ENCODE measurements around the gene SEBOX.

Gene SEBOX, protein sequence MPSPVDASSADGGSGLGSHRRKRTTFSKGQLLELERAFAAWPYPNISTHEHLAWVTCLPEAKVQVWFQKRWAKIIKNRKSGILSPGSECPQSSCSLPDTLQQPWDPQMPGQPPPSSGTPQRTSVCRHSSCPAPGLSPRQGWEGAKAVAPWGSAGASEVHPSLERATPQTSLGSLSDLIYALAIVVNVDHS

DNA sequence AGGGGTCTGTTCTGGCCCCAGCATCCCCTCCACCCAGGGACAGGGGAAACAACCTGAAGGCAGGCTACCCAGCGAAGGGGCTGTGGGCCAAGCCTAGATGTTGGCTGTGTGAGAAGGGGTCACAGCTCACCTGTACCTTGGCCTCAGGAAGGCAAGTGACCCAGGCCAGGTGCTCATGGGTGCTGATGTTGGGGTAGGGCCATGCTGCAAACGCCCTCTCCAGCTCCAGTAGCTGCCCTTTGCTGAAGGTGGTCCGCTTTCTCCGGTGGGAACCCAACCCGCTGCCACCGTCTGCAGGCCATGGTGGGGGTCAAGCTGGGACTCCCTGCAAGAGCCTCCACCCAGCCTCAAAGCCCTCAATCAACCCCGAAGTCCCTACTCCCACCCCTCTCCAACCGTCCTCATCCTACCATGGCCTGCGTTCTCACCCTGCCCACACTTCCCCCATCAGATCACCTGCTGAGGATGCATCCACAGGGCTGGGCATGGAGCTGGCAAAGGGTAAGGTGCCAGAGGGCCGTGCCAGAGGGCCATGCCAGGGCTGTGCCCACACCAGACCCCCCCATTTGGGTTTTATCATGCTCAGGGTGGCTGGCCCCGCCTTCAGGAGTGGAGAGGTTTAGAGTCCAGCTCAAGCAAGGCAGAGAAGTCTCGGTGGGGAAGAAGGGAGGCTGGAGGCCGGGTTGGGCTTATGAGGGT is at the start of gene SEBOX:
TSS of gene SEBOX (minus strand) at position 535 of the 699 bp plus-strand sequence. CDS start at position 487, 48 bp downstream.
- DNase-seq: no peak

DNA sequence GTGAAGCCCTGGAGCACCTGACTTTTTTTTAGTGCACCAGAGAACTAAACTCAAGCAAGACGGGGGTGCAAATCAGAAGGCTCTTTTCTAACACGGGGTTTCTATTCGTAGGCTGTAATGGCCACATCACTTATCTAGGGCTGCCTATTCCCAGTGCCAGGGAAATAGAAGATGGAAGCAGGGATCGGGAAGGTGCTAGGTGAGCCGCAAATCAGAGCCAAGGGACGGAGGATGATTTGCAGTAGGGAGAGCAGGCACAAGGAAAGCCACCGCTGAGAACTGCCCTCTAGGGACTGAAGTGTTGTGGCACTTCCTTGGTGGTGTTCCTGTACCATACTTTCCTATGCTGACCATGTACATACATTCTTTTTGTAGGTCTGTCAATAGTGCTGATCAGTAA is 48.8 kb upstream of the SEBOX start:
- DNase-seq: no peak

DNA sequence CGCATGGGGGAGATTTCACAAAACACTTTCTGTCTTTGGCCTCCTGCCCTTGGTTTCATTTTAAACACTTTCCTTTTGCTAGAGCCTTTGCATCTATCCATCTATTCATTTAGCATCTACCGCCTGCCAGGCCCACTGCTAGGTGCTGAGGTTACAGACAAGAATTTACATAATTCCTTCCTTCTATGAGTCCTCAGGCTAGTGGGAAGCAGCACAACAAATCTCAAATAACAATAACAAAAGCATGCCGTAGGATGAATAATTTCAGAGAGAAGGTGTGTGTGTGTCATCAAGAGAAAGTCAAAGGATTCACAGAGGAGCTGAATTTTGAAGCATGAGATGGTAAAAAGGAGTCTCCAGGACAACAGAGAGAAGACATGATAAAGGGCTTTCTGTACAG is 47.1 kb upstream of the SEBOX start:
- no peak for DNase-seq

DNA sequence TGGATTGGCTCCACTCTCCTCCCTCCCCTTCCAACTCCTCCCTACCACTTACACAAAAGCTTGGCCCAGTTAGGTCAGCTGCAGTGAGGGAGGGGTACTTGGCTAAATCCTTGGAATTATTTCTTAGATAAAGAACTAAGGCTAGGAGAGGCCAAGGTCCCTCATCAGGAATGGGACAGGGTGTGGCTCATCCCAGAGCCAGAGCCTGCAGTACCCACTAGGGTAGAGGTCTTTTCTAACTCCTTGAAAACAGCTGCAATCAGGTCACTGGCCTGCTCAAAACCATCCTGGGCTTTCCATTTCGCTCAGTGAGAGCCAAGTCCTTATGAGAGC is 42.9 kb upstream of the SEBOX start:
- no peak for DNase-seq

DNA sequence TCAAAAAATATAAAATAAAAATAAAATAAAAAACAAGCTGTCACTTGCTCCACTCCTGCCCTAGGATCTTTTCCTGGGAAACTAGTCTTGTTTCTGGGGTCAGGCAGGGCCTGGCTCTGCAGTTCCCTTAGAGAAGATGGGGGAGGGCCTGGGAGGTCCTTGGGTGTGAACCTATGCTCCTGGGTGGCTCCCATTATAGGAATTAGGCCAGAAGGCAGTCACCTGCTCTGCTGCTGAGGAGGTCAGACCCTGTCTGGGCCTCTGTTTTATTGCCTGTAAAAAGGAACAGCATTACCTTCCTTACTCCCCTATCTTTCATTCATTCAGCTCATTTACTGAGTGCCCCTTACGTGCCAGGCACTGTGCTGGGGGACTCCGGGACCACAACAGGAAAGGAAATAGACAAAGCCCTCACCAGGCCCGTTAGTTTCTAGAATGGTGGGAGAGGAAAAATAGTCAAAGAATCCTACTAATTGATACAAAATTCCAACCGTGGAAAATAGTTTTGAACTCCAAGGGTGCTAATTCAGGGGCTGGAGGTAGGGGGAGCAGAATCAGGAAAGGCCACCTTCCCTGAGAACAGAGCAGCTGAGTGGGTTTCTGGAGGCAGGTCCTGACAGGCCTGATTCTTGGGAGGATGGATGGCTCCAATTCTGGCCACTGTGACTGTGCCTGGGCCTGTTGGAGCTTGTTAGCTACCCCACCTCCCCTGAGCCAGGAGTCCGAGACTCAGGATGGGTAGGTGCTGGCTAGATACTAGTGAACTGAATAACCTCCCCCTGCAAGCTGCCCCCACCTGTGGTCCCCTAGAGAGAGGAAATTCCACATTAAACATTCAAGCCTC is 42.4 kb upstream of the SEBOX start:
- DNase-seq: no peak

DNA sequence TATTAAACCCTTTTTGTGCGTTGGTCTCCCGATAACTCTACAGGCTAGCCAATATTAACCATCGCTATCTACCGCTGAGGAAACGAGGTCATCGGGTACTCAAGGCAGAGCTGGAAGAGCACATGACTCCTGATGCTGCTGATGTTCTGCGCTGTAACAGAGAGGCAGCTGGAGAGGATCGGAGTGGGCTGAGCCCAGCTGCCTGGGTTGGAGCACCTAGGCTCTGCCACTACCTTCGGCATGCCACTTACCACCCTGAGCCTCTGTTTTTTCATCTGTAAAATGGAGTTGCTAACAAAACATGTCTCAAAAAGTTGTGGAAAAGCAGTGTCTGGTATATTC is 41.4 kb upstream of the SEBOX start:
- no peak for DNase-seq

DNA sequence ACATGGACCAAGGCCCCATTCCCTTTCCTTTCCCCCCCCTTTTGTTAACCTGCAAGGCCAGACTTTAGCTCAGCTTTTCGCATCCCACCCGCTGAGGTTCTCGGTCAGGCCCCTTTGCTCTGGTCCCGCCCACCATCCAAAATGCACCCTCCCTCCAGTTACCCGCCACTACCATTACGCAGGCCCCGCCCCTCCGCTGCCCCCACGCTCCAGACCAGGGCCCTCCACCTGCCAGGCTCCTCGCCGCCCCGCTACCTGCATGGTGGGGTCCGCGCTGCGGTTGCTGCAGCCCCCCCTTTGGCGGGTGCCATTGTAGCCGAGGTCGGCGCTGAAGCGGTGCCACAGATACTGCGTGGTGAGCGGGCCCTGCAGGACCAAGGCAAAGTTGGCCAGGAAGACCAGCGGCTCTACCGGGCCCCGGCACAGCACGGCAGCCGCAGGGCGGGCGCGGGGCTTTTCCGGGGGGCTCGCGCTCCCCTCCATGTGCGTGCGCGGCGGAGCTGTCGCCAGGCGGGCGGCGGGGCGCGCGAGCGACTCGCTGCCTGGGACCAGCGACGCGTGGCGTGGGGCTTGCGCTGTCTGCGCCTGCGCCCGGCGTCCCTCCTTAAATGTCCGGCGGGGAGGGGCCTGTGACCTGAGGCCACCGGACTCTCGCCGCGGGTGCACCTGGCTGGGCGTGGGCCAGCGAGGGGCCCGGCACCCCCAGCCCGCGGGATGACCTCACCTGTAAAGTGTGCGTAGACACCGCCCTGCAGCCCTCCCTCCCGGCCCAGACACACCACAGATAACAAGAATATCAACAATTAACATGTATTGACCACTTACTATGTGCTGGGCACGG is 40.9 kb upstream of the SEBOX start, which contains the start of gene SLC46A1:
TSS of gene SLC46A1 (minus strand) at position 581 of the 841 bp plus-strand sequence. CDS start at position 483, 98 bp downstream.
- DNase-seq: peak; percentile 50

DNA sequence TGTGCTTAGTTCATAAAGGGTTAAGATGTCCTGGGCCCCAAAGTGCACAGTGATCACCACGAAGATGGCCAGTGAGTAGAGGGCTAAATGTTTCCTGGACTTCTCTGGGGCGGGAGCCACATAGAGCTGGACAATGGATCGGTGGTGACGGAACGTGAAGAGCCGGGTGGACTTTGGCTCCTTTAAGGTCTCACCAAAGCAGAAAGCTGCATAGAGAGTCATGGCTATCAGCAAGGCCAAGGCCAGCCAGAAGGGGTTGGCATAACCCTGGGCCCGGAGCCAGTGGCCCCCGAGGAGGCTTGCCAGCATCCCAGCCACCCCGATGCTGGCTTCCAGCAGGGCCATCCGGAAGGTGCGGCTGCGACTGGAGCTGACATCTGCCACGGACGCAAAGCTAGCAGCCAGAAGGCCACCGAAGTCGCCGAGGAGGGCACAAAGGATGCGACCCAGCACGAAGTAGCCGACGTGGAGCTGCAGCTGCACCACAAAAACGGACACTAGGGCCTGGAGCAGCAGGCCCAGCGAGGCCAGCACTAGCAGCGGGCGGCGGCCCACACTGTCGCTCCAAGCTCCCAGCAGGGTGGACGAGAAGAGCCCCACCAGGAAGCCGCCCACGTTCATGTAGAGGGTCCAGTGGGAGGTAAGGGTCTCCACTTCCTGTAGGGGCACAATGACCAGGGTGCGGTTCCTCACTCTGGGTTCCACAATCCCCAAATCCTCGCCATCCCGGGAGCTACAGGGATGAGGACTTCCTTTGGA is 40.0 kb upstream of the SEBOX start:
- no peak for DNase-seq

DNA sequence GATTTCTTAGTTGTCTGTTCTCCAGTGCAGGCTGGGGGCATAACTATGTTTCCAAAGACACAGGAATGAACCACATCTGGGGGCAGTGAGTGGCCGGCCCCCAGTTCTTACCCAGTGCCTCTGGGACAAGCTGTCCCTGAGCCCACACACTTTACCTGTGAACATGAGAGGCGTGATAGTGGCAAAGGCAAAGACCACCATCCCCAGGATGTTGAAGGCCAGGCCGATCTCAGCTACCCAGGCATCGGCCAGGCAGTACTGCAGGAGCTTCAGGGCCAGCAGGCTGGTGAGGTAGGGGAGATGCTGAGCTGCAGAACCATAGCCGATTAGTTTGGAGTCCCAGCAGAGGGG is 39.4 kb upstream of the SEBOX start:
- no peak for DNase-seq

DNA sequence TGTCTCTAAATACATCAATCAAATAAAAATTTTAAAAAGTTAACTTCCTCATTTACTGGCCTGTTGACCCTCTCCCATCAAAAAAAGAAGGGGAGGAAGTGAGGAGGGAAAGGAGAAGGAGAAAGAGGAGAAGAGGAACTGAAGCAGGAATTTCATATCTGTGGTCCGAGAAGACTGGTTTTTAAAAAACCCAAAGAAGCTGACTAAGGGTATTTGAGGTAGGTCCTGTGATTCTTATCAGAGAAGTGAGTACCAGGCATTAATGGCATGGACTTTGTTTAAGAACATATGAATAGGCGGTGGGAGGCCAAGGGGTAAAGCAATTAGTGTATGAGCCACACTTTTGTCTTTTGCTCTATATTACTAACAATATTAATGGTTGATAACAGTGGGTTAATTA is 39.0 kb upstream of the SEBOX start:
- DNase-seq: no peak

DNA sequence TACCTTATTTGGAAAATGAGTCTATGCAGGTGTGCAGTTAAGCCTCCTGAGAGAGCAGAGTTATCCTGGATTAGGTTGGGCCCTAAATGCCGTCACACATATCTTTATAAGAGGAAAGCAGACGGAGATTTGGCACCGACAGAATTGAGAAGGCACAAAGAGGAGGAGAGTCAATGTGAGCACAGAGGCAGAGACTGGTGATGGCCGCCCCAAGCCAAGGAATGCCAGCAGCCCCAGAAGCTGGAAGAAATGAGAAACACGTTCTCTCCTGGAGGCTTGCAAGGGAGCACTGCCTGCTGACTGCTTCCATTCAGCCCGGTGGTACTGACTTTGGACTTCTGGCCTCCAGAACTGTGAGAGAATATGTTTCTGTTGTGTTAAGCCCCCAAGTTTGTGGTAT is 37.8 kb upstream of the SEBOX start:
- no peak for DNase-seq

DNA sequence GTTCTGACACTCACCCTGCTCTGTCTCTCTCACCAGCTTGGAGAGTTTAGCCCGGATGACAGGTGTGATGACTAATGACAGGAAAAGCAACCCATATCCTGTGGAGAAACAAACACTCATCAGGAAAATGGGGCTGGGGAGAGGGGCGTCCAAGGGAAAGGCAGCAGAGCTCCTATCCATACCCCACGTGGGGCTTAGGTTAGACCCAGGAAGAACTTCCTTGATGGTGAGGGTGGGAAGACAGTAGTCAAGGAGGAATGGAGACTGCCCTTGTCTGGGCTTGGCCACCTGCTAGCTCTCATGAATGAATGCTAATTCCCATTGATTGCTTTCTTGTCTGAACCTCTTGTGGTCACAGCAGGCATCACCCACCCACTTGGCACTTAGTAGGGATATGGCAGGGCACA is 37.2 kb upstream of the SEBOX start:
- no peak for DNase-seq

DNA sequence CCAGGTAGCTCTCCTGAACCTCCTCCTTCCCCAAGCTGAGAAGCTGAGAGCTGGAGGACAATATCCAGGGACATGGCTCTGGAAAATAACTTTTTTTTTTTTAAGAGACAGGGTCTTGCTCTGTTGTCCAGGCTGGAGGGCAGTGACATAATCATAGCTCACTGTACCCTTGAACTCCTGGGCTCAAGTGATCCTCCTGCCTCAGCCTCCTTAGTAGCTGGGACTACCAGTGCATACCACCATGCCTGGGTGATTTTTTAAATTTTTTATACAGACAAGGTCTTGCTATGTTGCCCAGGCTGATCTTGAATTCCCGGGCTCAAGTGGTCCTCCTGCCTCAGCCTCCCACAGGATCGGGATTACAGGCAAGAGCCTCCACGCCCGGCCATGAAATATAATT is 34.8 kb upstream of the SEBOX start:
- no peak for DNase-seq

DNA sequence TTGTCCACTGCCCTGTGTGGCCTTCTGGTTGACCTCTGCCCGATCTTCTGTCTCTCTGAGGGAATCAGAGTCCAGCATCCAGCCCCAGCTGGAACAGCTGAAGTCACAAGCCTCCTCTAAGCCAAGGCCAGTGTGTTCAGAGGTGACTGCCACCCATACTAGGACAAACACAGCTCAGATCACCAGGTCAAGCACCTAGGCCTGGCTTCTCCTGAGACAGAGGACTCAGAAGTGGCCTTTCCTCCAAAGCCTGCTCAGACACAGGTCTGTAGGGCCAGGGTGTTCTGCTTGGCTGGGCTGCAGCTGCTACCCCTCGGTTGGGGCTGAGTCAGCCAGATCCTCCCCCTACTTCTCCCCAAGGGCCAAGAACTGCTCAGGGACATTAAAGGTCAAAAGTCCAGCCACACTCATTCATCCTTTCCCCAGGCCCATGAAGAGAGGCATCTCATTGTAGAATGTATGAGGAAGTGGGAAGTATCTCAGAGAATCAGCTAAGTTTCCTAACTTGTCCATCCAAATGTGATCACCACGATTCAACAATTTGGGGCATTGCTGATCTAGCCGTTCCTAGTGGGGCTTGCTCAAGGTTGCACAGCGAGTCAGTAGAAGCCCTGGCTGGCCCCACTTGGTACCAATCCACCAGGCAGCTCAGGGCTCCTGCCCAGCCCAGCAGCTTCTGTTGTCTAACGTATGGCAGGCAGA is 33.4 kb upstream of the SEBOX start:
- peak; percentile 60 for DNase-seq

DNA sequence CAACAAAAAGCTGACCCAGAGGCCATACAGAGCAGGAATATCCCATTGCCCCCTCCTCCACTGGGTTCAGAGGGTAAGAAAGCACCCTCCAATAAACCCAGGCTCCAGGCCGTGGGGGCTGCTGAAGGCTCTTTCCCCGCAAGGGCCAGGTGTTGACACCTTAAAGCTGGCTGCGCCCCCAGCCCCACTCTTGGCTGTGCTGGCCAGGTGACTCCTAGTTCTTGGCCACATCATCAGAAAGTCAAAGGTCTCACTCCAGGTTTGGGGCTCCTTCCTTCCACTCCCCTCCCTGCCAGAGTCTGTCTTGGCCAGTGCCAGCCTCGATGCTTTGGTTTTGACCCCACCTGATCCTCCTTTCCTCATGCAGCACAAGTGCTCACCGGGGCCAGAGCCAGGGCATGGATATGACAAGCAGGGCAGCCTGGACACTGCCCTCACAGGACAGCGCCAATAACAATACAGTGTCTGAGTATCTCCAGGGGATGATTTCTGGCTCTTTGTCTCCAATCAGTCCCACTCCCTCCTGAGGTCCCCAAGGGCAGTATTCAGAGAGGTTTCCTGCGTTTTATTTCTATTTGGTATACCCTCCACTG is 32.8 kb upstream of the SEBOX start:
- DNase-seq: no peak

DNA sequence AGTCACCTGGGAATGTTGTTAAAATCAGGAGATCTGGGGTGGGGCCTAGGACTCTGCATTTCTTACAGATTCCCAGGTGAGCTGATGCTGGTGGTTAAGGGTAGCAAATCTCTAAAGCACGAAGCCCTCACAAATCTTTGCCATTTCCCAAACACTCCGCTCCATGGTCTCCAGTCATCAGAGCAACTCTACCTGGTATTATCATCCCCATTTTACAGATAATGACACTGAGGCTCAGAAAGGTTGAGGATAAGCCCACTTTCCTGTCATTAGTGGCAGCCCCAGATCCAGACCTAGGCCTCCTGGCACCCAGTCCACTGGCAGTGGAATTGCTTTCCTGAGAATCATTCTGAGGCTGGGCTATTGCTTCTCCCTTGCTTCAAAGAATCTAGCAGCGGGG is 32.3 kb upstream of the SEBOX start:
- DNase-seq: no peak

DNA sequence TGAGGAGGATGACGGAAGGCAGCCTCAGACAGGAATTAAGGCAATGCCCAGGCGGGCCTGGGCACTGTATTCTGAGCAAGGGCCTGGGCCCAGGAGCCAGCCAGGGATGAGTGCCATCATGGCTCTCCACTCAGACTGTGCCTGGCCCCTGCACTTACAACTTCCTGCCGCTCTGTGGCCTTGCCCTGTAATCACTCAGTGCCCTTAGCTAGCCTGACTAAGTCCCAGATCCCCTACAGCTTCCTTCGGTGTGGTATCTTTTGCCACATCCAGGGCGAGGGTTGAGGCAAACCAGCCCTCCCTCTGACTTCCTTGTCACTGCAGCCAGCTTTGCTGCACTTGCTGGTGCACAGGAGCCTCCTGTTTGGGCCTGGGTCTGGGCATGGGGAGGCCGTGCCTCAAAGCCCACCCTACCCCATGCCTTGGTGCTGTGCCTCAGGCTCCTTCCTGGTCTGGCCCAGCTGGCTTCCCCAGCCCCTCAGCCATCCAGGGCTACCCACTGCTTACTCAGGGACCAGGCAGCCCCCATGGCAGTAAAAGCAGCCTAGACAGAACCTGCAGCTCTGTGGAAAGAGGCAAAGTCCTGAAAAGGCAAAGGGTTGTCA is 31.7 kb upstream of the SEBOX start:
- no peak for DNase-seq

DNA sequence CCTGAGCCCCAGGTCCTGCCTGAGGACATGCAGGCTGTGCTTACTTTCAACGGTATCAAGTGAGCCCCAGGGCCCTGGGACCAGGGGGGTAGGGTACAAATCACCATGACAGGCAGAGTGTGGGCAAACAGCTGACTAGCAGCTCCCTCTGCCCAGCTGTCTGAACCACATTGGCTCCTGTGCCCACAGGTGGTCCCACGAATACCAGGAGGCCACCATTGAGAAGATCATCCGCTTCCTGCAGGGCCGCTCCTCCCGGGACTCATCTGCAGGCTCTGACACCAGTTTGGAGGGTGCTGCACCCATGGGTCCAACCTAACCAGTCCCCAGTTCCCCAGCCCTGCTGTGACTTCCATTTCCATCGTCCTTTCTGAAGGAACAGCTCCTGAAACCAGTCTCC is 31.0 kb upstream of the SEBOX start:
- no peak for DNase-seq

DNA sequence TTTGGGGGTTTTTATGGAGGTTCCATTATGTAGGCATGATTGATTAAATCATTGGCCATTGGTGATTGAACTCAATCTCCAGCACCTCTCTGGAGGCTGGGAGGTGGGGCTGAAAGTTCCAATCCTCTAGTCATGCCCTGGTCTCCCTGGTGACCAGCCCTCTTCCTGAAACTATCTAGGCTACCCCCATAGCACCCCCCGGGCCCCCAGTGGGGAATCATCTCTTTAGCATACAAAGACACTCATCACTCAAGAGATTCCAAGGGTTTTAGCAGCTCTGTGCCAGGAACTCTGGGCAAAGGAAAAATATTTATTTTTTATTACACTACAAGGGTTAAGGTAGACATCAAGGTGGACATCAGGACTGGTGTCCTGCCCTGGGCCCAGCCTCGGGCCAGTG is 30.4 kb upstream of the SEBOX start:
- no peak for DNase-seq

DNA sequence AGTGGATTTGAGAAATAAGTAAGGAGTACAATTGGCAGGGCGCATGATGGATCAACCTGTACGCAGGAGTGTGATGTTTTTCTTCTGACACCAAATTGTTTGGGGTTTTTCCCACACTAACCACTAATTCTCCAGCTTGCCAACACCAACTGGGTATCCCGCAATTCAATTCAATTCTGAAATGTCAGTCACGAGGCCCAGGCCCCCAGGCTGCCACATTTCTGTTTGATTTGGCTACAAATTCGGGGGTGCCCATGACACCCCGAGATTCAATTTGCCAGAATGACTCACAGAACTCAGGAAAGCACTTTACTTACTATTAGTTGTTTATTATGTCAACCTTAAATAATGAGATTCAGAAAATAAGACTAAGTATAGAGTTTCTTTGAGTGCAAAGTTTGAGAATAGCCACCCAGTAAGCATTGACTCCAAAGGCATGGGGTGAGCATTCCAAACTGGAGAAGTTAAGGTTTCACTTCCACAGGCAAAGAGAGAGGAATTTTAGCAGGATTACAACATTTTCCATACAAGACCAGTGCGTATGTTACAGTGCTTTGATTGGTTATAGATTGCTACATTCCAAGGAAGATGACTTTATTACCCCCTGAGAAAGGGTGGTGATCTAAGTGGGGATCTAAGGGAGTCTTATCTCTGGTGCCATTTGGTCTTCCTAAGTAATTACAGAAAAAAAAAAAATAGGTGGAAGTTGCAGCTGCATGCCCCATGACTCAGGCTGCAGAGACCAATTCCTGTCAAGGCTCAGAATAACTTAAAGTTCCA is 29.5 kb upstream of the SEBOX start:
- peak; percentile 78 for DNase-seq
